CD4-positive, alpha-beta T cell treated with Interleukin-17A for 1 hour (primary cell): ENCODE results near the gene STXBP2.

Source experiments
- DNase-seq: peaks from one replicate; pipeline ENCODE4 v3.0.0-alpha.2; 2020

STXBP2 gene

DNA sequence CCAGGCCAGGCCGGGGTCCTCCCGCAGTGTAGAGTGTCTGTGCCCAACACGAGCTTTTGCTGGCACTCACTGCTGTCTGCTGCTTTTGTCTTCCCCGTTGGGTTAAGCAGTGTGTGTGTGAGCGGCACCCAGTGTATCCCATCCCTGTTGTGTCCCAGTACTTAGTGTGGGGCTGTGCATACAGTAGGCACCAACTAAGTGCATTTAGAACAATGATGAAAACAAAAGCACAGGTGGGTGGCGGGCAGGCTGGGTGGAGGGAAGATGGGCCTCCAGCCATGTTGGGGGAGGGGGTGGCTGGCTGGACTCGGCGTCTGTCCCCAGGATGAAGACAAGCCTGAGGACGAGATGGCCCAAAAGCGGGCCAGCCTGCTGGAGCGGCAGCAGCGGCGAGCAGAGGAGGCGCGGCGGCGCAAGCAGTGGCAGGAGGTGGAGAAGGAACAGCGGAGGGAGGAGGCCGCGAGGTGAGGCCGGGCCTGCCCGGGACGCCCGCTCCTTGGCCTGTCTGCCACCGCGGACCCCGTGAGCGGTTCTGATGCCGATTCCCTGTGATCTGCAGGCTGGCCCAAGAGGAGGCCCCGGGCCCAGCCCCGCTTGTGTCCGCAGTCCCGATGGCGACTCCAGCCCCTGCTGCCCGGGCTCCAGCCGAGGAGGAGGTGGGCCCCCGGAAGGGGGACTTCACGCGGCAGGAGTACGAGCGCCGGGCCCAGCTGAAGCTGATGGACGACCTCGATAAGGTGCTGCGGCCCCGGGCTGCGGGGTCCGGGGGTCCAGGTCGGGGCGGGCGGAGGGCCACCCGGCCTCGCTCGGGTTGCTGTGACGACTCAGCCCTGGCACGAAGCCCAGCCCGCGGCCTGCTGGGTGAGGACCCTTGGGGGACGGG is 21.8 kb upstream of the STXBP2 start:
- no peak for DNase-seq

DNA sequence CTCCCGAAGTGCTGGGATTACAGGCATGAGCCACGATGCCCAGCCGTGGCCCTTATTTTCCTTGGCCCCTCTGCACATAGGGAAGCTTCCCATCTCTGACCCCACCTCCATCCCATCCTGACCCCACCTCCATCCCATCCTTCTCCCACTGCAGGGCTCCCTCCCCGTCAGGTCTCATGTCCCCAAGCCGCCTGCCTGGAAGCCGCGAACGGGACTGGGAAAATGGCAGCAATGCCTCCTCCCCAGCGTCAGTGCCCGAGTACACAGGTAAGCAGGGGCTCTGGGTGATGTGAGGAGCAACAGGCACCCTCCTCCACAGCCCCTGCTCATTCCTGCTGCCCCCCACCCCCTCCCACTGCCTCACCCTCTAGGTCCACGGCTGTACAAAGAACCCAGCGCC is 19.7 kb upstream of the STXBP2 start:
- DNase-seq, result no peak

DNA sequence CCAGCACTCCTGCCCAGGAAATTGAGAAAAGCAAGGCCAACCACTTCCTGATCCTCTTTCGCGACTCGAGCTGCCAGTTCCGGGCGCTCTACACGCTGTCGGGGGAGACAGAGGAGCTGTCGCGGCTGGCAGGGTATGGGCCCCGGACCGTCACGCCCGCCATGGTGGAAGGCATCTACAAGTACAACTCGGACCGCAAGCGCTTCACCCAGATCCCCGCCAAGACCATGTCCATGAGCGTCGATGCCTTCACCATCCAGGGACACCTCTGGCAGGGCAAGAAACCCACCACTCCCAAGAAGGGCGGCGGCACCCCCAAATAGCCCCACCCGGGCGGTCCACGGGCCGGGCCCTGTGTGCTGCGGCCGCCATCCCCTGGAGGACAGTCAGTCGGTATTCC is 19.2 kb upstream of the STXBP2 start:
- DNase-seq, result no peak

- no peak for DNase-seq
Measured at GRCh38 chr19:7618348-7618747, 18.6 kb upstream of the STXBP2 start.

DNA sequence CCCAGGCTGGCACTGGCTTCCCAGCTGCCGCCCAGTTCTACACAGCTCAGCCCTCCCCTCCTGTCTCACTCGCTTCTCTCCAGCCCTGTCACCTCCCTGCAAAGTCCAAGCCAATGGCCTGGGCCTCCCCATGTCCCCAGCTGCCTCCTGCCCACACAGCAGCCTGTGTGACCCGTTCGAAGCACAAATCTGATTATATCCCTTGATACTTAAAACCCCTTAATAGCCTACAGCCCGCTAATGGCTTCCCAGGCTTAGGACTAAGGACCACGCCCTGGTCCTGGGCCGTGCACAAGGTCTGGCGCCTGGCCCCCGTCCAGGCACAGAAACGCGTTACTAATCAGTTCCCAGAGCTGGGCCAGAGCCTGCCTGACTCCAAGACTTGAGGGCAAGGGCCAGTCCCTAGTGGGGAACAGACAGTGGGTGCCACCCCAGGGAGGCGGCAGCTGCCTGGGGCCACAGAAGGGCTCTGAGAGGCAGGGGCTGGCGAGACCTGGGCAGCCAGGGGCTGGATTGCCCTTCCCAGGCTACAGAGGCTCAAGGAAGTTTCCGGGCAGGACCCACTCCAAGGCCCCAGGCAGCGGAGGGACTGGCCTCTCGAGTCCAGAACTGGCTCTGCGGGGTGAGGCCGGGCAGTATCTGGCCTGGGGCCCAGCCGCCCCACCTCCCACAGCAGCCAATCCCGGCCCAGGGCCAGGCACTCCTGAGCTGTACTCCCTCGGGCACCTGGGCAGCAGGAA is 18.0 kb upstream of the STXBP2 start:
- no peak for DNase-seq

GRCh38 chr19:7619671-7620441 is 17.1 kb upstream of the STXBP2 start:
- no peak for DNase-seq

DNA sequence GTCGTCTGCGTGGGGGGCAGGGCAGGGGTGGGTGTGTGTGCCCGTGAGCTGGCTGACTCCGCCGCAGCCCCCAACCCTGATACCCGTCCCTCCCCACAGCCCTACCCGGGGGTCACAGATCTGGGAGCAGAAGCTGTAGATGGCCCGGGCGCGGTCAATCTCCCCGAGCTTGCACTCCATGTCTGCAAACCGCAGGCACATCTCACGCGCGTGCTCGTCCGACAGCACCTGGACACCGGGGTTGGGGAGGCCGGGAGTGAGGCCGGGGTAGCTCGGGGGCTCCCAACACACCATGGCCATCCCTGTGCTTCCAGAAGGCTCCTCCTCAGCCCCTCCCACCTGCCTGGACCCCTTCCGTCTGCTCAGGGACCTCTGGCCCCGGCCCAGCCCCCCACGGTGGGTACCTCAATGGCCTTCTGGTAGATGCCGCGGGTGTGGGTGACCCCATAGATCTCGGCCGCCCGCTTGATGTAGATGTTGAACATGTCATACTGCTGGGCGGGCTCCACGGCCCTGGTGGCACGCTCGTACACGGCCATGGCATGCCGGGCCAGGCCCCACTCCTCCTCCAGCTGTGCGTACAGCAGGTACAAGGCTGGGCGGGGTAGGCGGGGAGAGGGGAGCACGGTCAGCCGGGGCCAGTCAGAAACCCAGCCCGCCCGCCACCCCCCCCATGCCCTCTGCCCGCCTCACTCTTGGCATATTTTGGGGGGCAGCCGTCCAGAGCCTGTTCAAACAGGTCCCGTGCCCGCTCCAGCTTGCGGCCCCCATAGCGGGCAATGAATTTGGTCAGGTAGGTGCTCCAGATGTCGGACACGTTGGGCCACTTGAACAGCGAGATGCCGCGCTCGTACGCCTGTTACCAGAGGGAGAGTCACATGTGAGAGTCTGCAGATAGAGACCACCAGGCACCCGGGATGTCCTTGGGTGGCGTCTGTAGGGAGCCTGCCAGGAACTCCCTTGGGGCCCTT is 16.2 kb upstream of the STXBP2 start:
- no peak for DNase-seq

GRCh38 chr19:7622933-7623685 is 13.8 kb upstream of the STXBP2 start:
- DNase-seq, result no peak

DNA sequence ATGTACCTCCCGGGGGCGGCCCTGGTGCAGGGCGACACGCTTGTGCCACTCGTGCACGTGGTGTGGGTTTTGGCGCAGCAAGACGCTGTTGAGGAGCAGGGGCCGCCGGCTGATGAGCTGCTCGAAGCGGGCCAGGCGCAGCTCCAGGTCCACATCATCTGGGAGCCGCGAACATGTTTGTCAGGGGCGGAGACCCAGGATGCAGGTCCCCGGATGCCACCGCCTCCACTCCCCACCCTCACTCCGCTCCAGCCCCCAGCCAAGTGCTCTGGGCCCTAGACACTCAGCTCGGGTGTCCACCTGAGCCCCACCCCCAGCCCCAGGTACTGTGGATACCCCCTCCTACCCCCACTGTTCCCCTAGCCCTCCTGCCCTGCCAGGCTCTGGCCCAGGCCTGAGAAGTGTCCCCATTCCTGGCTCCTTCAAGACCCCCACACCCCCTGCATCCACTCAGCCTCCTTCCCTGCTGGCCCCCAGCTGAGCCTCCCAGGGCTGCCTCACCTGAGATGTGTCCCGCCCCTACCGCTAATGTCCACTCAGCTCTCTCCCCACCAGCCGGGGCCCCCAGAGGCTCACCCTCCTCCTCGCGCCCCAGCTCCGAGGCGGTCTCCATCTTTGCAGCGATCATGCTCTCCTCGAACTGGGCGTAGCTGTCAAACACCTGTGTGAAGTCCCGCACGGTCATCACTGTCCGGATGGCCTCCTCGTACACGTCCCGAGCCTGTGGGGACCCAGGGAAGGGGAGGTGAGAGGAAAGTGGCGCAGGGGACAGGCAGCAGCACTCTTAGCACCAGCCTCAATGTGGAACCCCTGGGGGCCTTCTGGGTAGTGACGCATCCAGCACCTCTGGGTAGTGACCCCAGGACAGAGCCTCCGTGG is 12.9 kb upstream of the STXBP2 start:
- no peak for DNase-seq

GRCh38 chr19:7624810-7625209 is 12.1 kb upstream of the STXBP2 start:
- no peak for DNase-seq

DNA sequence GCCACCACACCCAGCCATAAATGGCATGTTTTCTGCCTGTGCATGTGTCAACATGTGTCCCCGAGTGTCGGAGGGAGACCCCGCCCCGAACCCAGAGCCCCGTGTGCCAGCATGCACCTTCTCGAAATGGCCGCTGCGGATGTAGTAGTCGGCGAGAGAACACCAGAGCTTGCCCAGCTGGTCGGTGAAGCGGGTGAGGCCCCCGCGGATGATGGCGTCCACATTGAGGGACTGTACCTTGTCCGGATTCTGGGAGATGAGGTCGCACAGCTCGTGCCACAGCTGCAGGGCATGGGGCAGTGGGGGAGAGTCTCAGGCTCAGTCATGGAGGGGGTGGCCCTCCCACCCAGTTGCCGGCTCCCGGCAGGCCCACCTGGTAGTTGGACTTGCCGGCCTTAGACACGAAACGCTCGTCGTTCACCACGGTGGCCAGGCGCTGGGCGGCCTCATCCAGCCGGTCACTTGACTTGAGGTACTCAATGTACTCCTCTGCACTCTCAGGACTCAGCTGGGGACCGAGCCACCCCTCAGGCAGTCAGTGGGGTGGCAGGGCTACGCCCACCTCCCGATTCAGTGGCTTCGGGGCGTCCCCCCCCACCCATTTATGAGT is 11.0 kb upstream of the STXBP2 start:
- no peak for DNase-seq

GRCh38 chr19:7627166-7627565 is 9.7 kb upstream of the STXBP2 start:
- no peak for DNase-seq

DNA sequence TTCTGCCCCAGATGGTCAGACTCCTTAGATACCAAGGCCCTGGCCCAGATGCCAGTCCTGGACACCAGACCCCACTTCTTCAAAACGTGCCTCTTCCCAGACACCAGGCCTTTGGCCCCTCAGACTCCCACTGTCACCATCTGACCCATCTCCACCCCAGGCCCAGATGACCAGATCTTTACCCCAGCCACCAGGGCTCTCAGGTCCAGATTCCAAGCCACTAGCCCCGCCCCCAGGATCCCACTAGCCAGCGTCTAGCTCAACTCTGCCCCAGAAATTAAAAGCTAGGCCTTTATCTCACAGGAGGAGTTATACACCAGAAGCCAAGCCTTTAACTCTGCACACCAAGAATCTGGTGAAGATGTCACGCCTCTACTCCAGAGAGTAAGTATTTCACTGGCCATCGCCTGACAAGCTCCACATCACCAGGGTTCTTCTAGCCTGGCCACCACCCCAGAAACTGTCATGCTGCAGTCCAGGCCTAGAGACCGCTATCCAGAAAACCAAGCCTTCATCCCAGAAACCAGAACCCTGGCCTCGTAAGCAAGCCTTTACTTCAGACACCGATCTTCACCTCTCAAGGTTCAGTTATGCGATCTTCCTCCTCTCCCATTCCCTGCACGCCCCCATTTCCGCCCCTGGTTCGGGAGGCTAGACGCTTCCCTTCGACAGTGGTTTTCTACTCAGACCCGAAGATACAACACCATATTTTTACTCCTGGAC is 8.2 kb upstream of the STXBP2 start:
- no peak for DNase-seq

DNA sequence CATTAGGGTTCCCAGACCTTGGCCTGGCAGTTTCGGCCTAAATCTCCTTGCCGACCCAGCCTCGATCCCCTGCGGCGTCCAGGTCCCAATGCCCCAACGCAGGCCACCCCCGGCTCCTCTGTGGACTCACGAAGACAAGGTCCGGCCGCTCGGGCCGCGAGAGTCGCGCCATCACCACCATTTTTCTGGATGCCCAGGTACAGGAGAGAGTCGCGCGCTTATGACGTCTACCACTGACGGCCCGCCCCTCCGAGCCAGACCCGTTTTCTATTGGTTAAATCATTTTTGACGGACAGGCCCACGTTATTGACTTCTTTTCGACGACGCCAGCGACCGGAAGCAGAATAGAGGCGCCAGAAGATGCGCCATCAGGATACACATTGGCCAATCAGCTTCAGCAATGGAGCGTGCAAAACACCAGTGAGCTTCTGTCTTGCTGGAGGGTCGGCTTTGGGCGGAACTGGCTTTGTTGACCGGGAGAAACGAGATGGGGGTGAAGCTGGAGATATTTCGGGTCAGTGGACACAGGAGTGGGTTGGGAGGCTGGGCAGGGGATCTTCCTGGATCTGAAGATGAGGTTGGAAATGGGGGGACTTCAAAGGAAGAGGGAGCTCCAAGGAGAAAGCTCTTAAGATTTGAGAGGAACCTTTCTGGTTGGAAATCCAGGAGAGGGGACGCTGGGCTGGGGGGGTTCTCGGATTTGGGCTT is 7.4 kb upstream of the STXBP2 start, which contains the start of the genes PET100 and XAB2:
PET100 (plus strand) TSS at position 447 of the 708 bp plus-strand sequence; CDS start at position 488, 41 bp downstream.
XAB2 (minus strand) TSS at position 199 of the 708 bp plus-strand sequence; CDS start at position 181, 18 bp downstream.
- DNase-seq, result peak; percentile 99

- DNase-seq, result no peak
Measured at GRCh38 chr19:7631577-7631976, 5.3 kb upstream of the STXBP2 start.

DNA sequence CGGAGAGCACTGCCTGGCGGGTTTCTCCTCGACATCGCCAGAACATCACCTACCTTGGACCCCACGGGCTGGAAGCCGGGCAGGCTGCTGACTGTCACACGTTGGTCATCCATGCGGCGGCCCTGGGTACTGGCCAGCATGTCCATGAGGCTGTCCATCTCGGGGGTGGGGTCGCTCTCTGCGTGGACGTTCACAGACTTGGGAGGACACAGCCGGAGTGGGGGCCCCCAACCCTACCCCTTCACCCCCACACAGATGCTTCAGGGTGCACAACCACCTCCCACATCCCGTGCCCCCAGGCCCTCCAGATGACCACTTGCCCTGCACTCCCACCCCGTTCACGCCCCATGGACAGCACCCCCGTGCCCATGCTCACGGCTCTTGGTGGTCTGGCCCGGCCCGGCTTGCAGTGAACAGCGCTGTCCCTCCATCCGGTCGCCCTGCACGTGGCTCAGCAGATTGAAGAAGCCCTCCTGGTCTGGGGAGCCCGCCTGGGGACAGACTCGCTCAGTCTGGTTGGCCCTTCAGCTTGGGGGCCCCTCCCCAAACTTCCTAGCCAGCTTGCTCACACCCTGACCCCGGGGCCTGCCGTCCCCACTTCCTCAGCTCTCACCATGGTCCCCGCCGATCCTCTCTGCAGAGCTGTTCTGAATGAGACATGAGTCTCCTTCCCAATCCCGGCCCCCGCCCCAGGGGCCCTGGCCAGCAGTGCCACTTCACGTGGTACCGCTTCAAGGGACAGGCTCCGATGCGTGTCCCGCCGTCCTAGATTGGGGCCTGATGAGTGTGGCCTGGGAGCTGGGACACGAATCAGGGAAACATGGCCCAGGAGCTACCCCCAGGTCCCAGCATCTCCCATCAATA is 4.3 kb upstream of the STXBP2 start:
- no peak for DNase-seq

DNA sequence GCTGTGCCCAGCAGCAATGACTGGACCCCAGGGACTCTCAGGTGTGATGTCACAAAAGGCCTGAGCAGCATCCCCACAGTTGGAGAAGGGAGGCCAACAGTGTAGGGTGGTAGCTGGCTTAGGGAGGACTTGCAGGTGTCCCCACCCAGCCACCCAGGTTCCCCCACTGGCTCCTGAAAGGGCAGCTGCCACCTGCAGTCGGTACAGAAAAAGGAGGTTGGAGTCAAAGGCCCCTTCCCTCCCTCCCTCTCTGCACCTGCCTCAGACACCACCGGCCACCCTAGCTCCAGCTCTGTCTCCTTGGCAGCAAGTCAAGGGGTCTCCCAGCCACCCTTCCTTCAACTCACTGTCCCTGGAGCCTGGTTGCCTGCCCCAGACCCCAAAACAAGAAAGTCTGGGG is 3.2 kb upstream of the STXBP2 start, which contains the start of gene PCP2:
PCP2 (minus strand) TSS at position 22 of the 400 bp plus-strand sequence. CDS start 262 bp downstream, outside the sequence.
- no peak for DNase-seq
